Measurements from ENCODE around the gene PNMA6F.
"Not testable (repeated sequence)": the region's sequence is repeated elsewhere in the genome, so short reads cannot be mapped to it uniquely, and the experiment has no call there.

The PNMA6F gene

DNA sequence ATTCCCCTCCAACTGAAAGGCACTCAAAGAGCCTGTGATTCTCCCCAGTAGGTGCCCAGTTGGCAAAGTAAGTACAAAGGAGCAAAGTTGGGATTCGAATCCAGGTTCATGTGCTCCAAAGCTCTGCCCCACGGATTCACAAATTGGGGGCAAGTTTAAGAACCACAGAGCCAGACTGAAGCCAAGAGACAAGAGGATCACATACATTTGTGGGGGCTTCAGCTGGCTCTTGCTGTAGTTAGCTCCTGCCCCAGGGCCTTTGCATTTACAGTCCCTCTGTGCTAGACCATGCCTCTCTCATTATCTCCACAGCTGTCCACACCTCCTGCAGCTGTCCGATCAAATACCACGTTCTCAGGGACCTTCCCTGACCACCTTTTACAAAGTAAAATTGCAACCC is 18.8 kb downstream of the PNMA6F start:
- DNase-seq (ENCODE audit: low spot score), result no peak

DNA sequence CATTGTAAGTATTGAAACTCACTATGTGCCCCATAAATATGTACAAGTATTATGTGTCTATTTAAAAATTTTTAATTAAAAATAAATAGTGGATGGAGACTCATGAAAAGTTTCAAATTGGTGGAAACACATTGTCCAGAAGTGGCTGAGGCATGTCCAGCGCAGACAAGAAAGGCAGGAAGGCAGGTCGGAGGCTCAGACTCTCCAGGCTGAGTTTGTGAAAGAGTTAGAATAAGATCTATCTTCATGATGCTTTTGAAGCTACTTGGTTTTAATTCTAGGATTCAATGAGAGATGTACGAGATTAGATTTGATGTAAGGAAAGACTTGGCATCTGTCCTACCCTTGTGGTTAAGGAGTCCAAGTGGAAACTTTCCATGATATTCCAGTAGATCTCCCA is 19.8 kb downstream of the PNMA6F start:
- DNase-seq (ENCODE audit: low spot score), result no peak

DNA sequence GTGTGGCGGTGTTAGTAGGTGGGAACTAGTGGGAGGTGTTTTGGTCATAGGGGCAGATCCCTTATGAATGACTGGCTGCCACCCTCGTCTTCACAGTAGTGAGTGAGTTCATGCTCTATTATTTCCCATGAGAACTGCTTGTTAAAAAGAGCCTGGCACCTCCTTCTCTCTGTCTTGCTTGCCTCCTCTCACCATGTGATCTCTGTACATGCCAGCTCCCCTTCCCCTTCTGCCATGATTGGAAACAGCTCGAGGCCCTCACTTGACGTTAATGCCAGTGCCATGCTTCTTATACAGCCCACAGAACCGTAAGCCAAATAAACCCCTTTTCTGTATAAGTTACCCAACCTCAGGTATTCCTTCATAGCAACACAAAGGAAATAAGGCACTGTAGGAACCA is 21.7 kb downstream of the PNMA6F start:
- DNase-seq (ENCODE audit: low spot score), result no peak

DNA sequence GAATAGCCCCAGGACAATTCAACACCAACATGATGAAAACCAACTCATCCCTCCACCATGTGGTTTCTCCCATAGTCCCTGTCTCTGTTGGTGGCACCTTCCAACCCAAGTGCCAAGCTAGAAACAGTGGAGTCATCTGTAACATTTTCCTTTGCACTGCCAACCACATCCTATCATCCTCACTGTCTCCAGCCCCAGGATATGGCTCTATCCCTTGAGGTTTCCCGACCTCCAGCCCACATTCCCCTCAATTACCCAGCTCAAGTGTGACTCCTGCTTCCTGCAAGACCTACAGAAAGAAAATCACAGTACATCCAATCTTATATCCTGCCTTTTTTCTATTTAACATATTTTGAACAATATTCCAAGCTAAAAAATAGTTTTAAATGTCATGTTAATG is 24.2 kb downstream of the PNMA6F start:
- no peak for DNase-seq (ENCODE audit: low spot score)

GRCh38 chrX:153293485-153294071 is 28.0 kb downstream of the PNMA6F start:
- not testable (repeated sequence) for DNase-seq (ENCODE audit: low spot score)

DNA sequence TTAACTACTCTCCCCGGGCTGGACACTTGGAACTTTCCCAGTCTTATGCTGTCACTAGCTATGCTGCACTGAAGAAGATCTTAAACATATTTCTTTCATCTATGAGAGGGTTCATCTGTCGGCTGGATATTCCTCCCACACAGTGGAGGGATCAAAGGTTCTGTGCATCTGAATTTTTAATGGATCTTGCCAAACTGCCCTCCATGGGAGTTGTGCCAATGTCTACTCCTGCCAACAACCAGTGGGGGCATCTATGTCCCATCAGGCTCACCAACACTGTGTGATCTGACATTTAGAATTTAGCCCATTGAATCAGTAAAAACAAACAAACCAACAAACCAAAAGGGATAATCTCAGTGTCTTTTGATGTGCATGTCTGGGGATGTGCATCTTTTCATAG is 32.8 kb downstream of the PNMA6F start:
- DNase-seq (ENCODE audit: low spot score), result not testable (repeated sequence)

DNA sequence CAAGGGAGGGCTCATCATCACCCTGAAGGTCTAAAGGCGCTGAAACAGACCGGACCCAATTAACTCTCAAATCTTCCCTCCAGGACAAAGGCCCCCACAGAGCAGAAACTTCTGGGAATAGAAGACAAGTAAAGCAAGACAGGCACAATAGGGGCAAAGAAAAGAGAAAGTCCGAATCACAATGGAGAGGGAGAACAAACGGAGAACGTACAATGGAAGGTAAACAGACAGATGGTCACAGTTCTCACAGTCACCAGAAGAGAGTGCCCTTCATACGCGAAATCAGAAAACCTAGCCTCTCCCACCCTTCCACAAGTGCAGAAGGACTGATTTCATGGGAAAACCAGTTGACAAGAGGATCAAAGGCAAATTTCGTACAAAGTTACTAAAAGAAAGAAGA is 35.9 kb downstream of the PNMA6F start:
- DNase-seq (ENCODE audit: low spot score), result not testable (repeated sequence)

DNA sequence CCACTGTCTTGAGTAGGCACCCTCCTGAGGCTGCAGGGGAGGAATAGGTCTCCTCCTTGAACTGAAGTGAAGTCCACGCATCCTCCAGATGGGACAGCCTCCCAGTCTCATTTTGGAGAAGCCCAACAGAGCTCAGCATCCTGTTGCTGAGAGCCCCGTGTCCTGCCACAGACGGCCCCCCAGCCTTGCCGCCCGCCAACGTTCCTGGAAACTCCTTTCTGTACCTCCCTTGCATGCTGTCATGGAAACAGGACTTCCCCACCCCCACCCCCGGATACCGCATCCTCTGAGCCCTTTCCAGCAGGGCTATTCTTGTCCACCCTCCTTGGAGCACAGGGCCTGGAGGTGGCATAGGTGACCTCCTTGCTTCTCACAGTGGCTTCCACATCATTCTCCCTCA is 37.6 kb downstream of the PNMA6F start:
- not testable (repeated sequence) for DNase-seq (ENCODE audit: low spot score)

GRCh38 chrX:153281784-153282183 is 39.8 kb downstream of the PNMA6F start:
- not testable (repeated sequence) for DNase-seq (ENCODE audit: low spot score)

- not testable (repeated sequence) for DNase-seq (ENCODE audit: low spot score)
These were observed 42.3 kb downstream of the PNMA6F start for GRCh38 chrX:153279304-153279703.

DNA sequence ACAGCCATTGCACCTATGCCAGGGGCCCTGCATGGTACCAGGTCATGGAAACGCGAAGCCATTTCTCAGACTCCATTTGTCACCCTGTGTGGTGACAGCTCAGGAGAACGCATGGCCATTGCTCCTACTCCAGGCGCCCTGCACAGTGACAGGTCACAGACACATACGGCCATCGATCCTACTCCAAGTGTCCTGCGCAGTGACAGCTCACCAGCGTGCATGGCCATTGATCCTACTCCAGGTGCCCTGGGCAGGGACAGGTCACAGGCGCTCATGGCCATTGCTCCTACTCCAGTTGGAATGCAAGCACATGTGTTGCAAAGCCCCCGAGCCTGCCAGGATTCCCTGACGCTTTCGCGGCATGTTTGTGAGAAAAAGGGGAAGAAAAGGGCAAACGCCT is 45.5 kb downstream of the PNMA6F start:
- DNase-seq (ENCODE audit: low spot score), result not testable (repeated sequence)

- not testable (repeated sequence) for DNase-seq (ENCODE audit: low spot score)
These were observed 46.1 kb downstream of the PNMA6F start for GRCh38 chrX:153275418-153275817.

- not testable (repeated sequence) for DNase-seq (ENCODE audit: low spot score)
These were observed 49.0 kb downstream of the PNMA6F start for GRCh38 chrX:153272584-153272983.

GRCh38 chrX:153272070-153272469 is 49.5 kb downstream of the PNMA6F start:
- not testable (repeated sequence) for DNase-seq (ENCODE audit: low spot score)

Measured in activated CD4-positive, alpha-beta T cell treated with anti-CD3 and anti-CD28 coated beads, Interleukin-2, Interleukin-4, amounts not matched to agents 100 ng/mL and 50 ng/mL, durations not matched to agents 16 hours and 8 hours (primary cell).